IMR-90 (cell line): ENCODE results near the gene ZNRF3. TPM values are rescaled to one million over a fixed set of nuclear protein-coding genes. Genes with fewer than 3 reads are reported as not detected.

Experiments
- ATAC-seq: fragments of 200-7000 bp; cut with Tn5 transposase; 2 replicates; pipeline ENCODE4 v1.9.1; 2020; ENCODE audit warnings: low read depth, mild to moderate bottlenecking, moderate library complexity
- BruUV-seq: library from RNA; stranded (reverse); fragments of 400-500 nt; replicated peaks from 2 replicates; lab custom pipeline; 2021; lab: Mats Ljungman, UMichigan
- CTCF ChIA-PET: fragments of 300-600 bp; formaldehyde crosslinking; extraction: SDS; loops from one replicate; lab custom pipeline; 2021; ENCODE audit warnings: antibody characterized with exemption; lab: Yijun Ruan, JAX
- POLR2A ChIA-PET: fragments of 300-600 bp; sonication (Branson Sonifier 250); formaldehyde crosslinking; loops from one replicate; lab custom pipeline; 2022; ENCODE audit warnings: antibody characterized with exemption; ENCODE audit not compliant: unreplicated experiment; lab: Charles Lee
- DNase-seq: peaks from one replicate; pipeline ENCODE4 v3.0.0; 2013
- H2AFZ ChIP-seq: replicated peaks from 2 replicates; pipeline ENCODE3; 2013; ENCODE audit warnings: low read length, mild to moderate bottlenecking; ENCODE audit not compliant: poor library complexity
- H2AK5ac ChIP-seq: 2 replicates; pipeline ENCODE4 v1.6.1; 2013; ENCODE audit warnings: low read depth, low read length, inconsistent platforms
- H2AK9ac ChIP-seq: replicated peaks from 2 replicates; pipeline ENCODE3; 2013; ENCODE audit warnings: mild to moderate bottlenecking, low read depth, low read length, moderate library complexity; ENCODE audit not compliant: poor library complexity
- H2BK120ac ChIP-seq: 2 replicates; pipeline ENCODE4 v1.6.1; 2013; ENCODE audit warnings: low read depth, low read length, inconsistent platforms
- H2BK15ac ChIP-seq: 3 replicates; pipeline ENCODE4 v1.6.1; 2013; ENCODE audit warnings: low read depth, low read length, inconsistent platforms
- H2BK20ac ChIP-seq: 2 replicates; pipeline ENCODE4 v1.6.1; 2013; ENCODE audit warnings: low read depth, mild to moderate bottlenecking, inconsistent platforms, low read length, moderate library complexity
- H2BK5ac ChIP-seq: 2 replicates; pipeline ENCODE4 v1.6.1; 2013; ENCODE audit warnings: mild to moderate bottlenecking, low read depth, low read length, inconsistent platforms; ENCODE audit not compliant: poor library complexity, severe bottlenecking
- H3K14ac ChIP-seq: replicated peaks from 2 replicates; pipeline ENCODE4 v1.6.1; 2013; ENCODE audit warnings: low read depth, low read length, inconsistent platforms
- H3K18ac ChIP-seq: 2 replicates; pipeline ENCODE4 v1.6.1; 2013; ENCODE audit warnings: low read depth, low read length, control low read depth
- H3K23ac ChIP-seq: 2 replicates; pipeline ENCODE4 v1.6.1; 2013; ENCODE audit warnings: low read depth, low read length, inconsistent platforms
- H3K27ac ChIP-seq: 2 replicates; pipeline ENCODE4 v1.5.1; 2013; ENCODE audit warnings: mild to moderate bottlenecking, control low read depth, low read length; ENCODE audit not compliant: insufficient read depth
- H3K27me3 ChIP-seq: 2 replicates; pipeline ENCODE4 v1.6.1; 2013; ENCODE audit warnings: low read length; ENCODE audit not compliant: control insufficient read depth, insufficient read depth
- H3K36me3 ChIP-seq: 2 replicates; pipeline ENCODE4 v1.6.1; 2013; ENCODE audit warnings: low read length, mixed read lengths; ENCODE audit not compliant: control insufficient read depth, insufficient read depth
- H3K4ac ChIP-seq: 2 replicates; pipeline ENCODE4 v1.6.1; 2013; ENCODE audit warnings: low read depth, low read length, inconsistent platforms
- H3K4me1 ChIP-seq: 2 replicates; pipeline ENCODE4 v1.6.1; 2013; ENCODE audit warnings: low read length, mixed read lengths; ENCODE audit not compliant: control insufficient read depth, insufficient read depth
- H3K4me2 ChIP-seq: 2 replicates; pipeline ENCODE4 v1.6.1; 2013; ENCODE audit warnings: low read depth, mild to moderate bottlenecking, control low read depth, low read length, moderate library complexity
- H3K4me3 ChIP-seq: 2 replicates; pipeline ENCODE4 v1.5.1; 2013; ENCODE audit warnings: low read depth, mild to moderate bottlenecking, control low read depth, low read length, moderate library complexity; ENCODE audit not compliant: insufficient read depth
- H3K56ac ChIP-seq: 2 replicates; pipeline ENCODE4 v1.6.1; 2013; ENCODE audit warnings: low read length, inconsistent platforms; ENCODE audit not compliant: insufficient read depth; ENCODE audit errors: extremely low read depth
- H3K79me1 ChIP-seq, 2 experiments: 2 replicates each; pipeline ENCODE4 v1.6.1; 2013; ENCODE audit warnings: low read length in 2 of 2, inconsistent platforms in 1 of 2, low read depth in 1 of 2
- H3K9ac ChIP-seq: 2 replicates; pipeline ENCODE4 v1.6.1; 2013; ENCODE audit warnings: low read depth, low read length, control low read depth
- H3K9me1 ChIP-seq: 2 replicates; pipeline ENCODE4 v1.6.1; 2013; ENCODE audit warnings: low read length, inconsistent platforms; ENCODE audit not compliant: insufficient read depth
- H3K9me3 ChIP-seq: 2 replicates; pipeline ENCODE4 v1.6.1; 2013; ENCODE audit warnings: low read length; ENCODE audit not compliant: control insufficient read depth, insufficient read depth
- H4K20me1 ChIP-seq: 2 replicates; pipeline ENCODE4 v1.6.1; 2013; ENCODE audit warnings: low read length, inconsistent platforms; ENCODE audit not compliant: insufficient read depth
- H4K5ac ChIP-seq: 2 replicates; pipeline ENCODE4 v1.6.1; 2013; ENCODE audit warnings: mild to moderate bottlenecking, low read depth, low read length, control low read depth
- H4K8ac ChIP-seq, 2 experiments: 2 replicates each; pipeline ENCODE4 v1.6.1; 2013; ENCODE audit warnings: low read depth in 2 of 2, low read length in 2 of 2, control low read depth in 1 of 2, inconsistent platforms in 1 of 2
- H4K91ac ChIP-seq: 2 replicates; pipeline ENCODE4 v1.6.1; 2013; ENCODE audit warnings: low read depth, low read length, inconsistent platforms; ENCODE audit not compliant: insufficient read depth
- BHLHE40 ChIP-seq: fragments of 150-350 bp; IDR thresholded peaks from 2 replicates; pipeline ENCODE4 v1.6.1; 2016; ENCODE audit warnings: mild to moderate bottlenecking, low read depth, low read length
- CEBPB ChIP-seq: IDR thresholded peaks from 2 replicates; pipeline ENCODE4 v1.6.1; 2012; ENCODE audit warnings: low read depth, low read length, improper control_type of control experiment
- CHD1 ChIP-seq: IDR thresholded peaks from 2 replicates; pipeline ENCODE4 v1.6.1; 2012; ENCODE audit warnings: low read depth, low read length, improper control_type of control experiment
- CTCF ChIP-seq: conservative IDR thresholded peaks from 2 replicates; pipeline ENCODE4 v1.5.1; 2012; ENCODE audit warnings: mild to moderate bottlenecking, low read depth, low read length, improper control_type of control experiment
- ELK1 ChIP-seq: fragments of 150-350 bp; IDR thresholded peaks from 2 replicates; pipeline ENCODE4 v1.6.1; 2016; ENCODE audit warnings: low read depth, mild to moderate bottlenecking, low read length, moderate library complexity, borderline replicate concordance
- FOS ChIP-seq: fragments of 150-350 bp; IDR thresholded peaks from 2 replicates; pipeline ENCODE4 v1.6.1; 2016; ENCODE audit warnings: low read depth, low read length
- MAFK ChIP-seq: IDR thresholded peaks from 2 replicates; pipeline ENCODE4 v1.6.1; 2012; ENCODE audit warnings: low read depth, low read length, improper control_type of control experiment
- MAZ ChIP-seq: IDR thresholded peaks from 2 replicates; pipeline ENCODE4 v1.6.1; 2012; ENCODE audit warnings: low read depth, mild to moderate bottlenecking, low read length, improper control_type of control experiment, moderate library complexity, borderline replicate concordance
- MXI1 ChIP-seq: IDR thresholded peaks from 2 replicates; pipeline ENCODE4 v1.6.1; 2012; ENCODE audit warnings: low read depth, mild to moderate bottlenecking, low read length, moderate library complexity, borderline replicate concordance
- NFE2L2 ChIP-seq: fragments of 150-350 bp; IDR thresholded peaks from 2 replicates; pipeline ENCODE4 v1.6.1; 2016; ENCODE audit warnings: low read depth, mild to moderate bottlenecking, low read length
- POLR2A ChIP-seq: IDR thresholded peaks from 2 replicates; pipeline ENCODE4 v1.6.1; 2012; ENCODE audit warnings: mild to moderate bottlenecking, low read depth, low read length
- RAD21 ChIP-seq: IDR thresholded peaks from 2 replicates; pipeline ENCODE4 v1.6.1; 2012; ENCODE audit warnings: low read length, improper control_type of control experiment
- RCOR1 ChIP-seq: IDR thresholded peaks from 2 replicates; pipeline ENCODE4 v1.6.1; 2012; ENCODE audit warnings: mild to moderate bottlenecking, low read length, improper control_type of control experiment; ENCODE audit not compliant: insufficient replicate concordance
- RFX5 ChIP-seq: IDR thresholded peaks from 2 replicates; pipeline ENCODE4 v1.8.0; 2012; ENCODE audit warnings: low read depth, mild to moderate bottlenecking, low read length, moderate library complexity
- SMC3 ChIP-seq: fragments of 150-350 bp; IDR thresholded peaks from 2 replicates; pipeline ENCODE4 v1.6.1; 2016; ENCODE audit warnings: low read depth, mild to moderate bottlenecking, antibody characterized with exemption, low read length, moderate library complexity
- USF2 ChIP-seq: fragments of 150-350 bp; IDR thresholded peaks from 2 replicates; pipeline ENCODE4 v1.6.1; 2017; ENCODE audit warnings: mild to moderate bottlenecking, antibody characterized with exemption, low read length, low read depth
- WGBS, 2 experiments: methylation state at CpG; one replicate each; pipeline versions ENCODE4 v1.1.5 to v1.1.7; 2013; ENCODE audit warnings: missing lambda C conversion rate in 2 of 2; ENCODE audit not compliant: insufficient read length in 1 of 2; ENCODE audit errors: extremely low coverage in 2 of 2; 5-methylcytosine and 5-hydroxymethylcytosine counted together
- dilution Hi-C: fragments of 300-500 bp; cut with HindIII; formaldehyde crosslinking; loops from one replicate; pipeline ENCODE4 v1.14.3; 2018; ENCODE audit warnings: low sequenced_read_pairs; ENCODE audit not compliant: unreplicated experiment
- in situ Hi-C: fragments of 300-500 bp; cut with MboI; formaldehyde crosslinking; loops from 3 replicates; pipeline ENCODE4 v1.14.3; 2019; ENCODE audit warnings: low sequenced_read_pairs, inconsistent platforms, mixed read lengths
- intact Hi-C: fragments of 100-400 bp; cut with micrococcal nuclease; formaldehyde crosslinking; loops from 2 replicates; pipeline ENCODE4 v1.10.0; 2022
- polyA plus RNA-seq, 3 experiments: library from polyadenylated mRNA; depleted of rRNA; stranded (reverse); fragments of >200 nt; gene quantifications; 2 replicates each; pipeline ENCODE4 v1.2.3, GENCODE V29; 2012; ENCODE audit warnings: low replicate concordance in 1 of 3
- total RNA-seq: library from RNA; depleted of rRNA; stranded (reverse); fragments of >200 nt; gene quantifications from 2 replicates; pipeline ENCODE4 v1.2.3, GENCODE V29; 2012

ZNRF3 gene
- total and polyA plus RNA-seq, 2 of the 4 experiments (the other 2 are of a cell fraction), result 1.4 to 2.4 TPM

- dilution Hi-C loops (no loop called here), intact Hi-C loops (loop anchor here (5.0 kb wide), 1 partner anchor 130 kb away; no protein-coding TSS in a partner anchor), in situ Hi-C loops (no loop called here)
- no peaks in the 10 kb centered on the region for H3K36me3 ChIP-seq
- no peak overlapping the region for H2AK5ac ChIP-seq
- no peaks in the 10 kb centered on the region for H3K9me3 ChIP-seq
- no peak overlapping the region for H3K4ac ChIP-seq
- no peak overlapping the region for H2AFZ ChIP-seq
- no peak overlapping the region for H2BK120ac ChIP-seq
- H4K91ac ChIP-seq, result no peak overlapping the region
- no peak overlapping the region for H3K14ac ChIP-seq
- H3K56ac ChIP-seq, result no peak overlapping the region
- no peak overlapping the region for H3K18ac ChIP-seq
- H3K4me3 ChIP-seq, result no peak overlapping the region
- no CpG with 5 or more reads among the region's 3 CpGs for WGBS, 2 experiments
- H4K8ac ChIP-seq, result no peak overlapping the region
- H3K4me1 ChIP-seq, result peaks cover 21% of the 10 kb centered on the region
- no peak overlapping the region for H3K9ac ChIP-seq
- H2BK5ac ChIP-seq, result no peak overlapping the region
- H3K23ac ChIP-seq, result no peak overlapping the region
- no peak overlapping the region for H2AK9ac ChIP-seq
- ChIA-PET POLR2A (no interaction called here), CTCF (no interaction called here)
- no peak overlapping the region for H2BK20ac ChIP-seq
- H3K79me1 ChIP-seq, result peaks cover 12 to 46% of the 10 kb centered on the region in 2 experiments
- ATAC-seq, result no peak
- no peak for TF ChIP-seq RFX5
- TF ChIP-seq SMC3, result no peak
- no peak for TF ChIP-seq NFE2L2
- TF ChIP-seq MAZ, result no peak
- TF ChIP-seq RAD21, result no peak
- no peak for TF ChIP-seq CTCF
- no peak for TF ChIP-seq BHLHE40
- no peak for TF ChIP-seq RCOR1
- TF ChIP-seq ELK1, result no peak
- TF ChIP-seq FOS, result no peak
- no peak for TF ChIP-seq USF2
- no peak for TF ChIP-seq CHD1
- TF ChIP-seq MAFK, result no peak
- TF ChIP-seq POLR2A, result no peak
- TF ChIP-seq MXI1, result no peak
- TF ChIP-seq CEBPB, result no peak
- H2BK15ac ChIP-seq, result no peak overlapping the region
- H3K27me3 ChIP-seq, result no peaks in the 10 kb centered on the region
- no peak for DNase-seq
- H3K4me2 ChIP-seq, result no peak overlapping the region
- peaks cover 16% of the 10 kb centered on the region; the same call in 1 of the 2 replicates for H4K20me1 ChIP-seq
- H4K5ac ChIP-seq, result no peak overlapping the region
- BruUV-seq, result no TSS peak
- no peak overlapping the region for H3K27ac ChIP-seq
- H3K9me1 ChIP-seq, result peaks cover 17% of the 10 kb centered on the region
Observed at GRCh38 chr22:28902490-28902889, 19.1 kb downstream of the ZNRF3 start.
